Measurements from ENCODE around the gene PLEKHF1. TPM values are rescaled to one million over a fixed set of nuclear protein-coding genes. Genes with fewer than 3 reads are reported as not detected.
"Not testable (repeated sequence)": the region's sequence is repeated elsewhere in the genome, so short reads cannot be mapped to it uniquely, and the experiment has no call there.

PLEKHF1 gene
- total RNA-seq, 6 experiments from 2014 or later = 1.4 to 2.8 (median 2.6) TPM

- no peaks in the 10 kb centered on the region for H3K9me3 Mint-ChIP-seq
- H3K4me3 Mint-ChIP-seq = peak overlapping the region; percentile 91
- no peak for TF ChIP-seq CTCF (IDR thresholded peaks at IDR 0.05)
- H3K27me3 Mint-ChIP-seq (ENCODE audit: insufficient read depth) = 0 out of 2 replicates have a peak, but pooled peaks cover 2% of the 10 kb centered on the region
- H3K4me1 Mint-ChIP-seq (ENCODE audit: low read depth) = peaks cover 51% of the 10 kb centered on the region
- peak; percentile 41 for DNase-seq
- 0 out of 2 replicates have a peak, but pooled peaks cover 5% of the 10 kb centered on the region for H3K36me3 Mint-ChIP-seq (ENCODE audit: low read depth)
- H3K27ac Mint-ChIP-seq = peak overlapping the region; percentile 89
Observed at GRCh38 chr19:29666578-29667386, 1.5 kb downstream of the PLEKHF1 start.

- Mint-ChIP-seq H3K27ac (peak overlapping the region; percentile 89), H3K4me3 (peak overlapping the region; percentile 91; the same call in 1 of the 2 replicates), H3K27me3 (ENCODE audit: insufficient read depth) (0 out of 2 replicates have a peak, but pooled peaks cover 2% of the 10 kb centered on the region), H3K9me3 (no peaks in the 10 kb centered on the region), H3K4me1 (ENCODE audit: low read depth) (peaks cover 46% of the 10 kb centered on the region), H3K36me3 (ENCODE audit: low read depth) (0 out of 2 replicates have a peak, but pooled peaks cover 5% of the 10 kb centered on the region)
- no peak for TF ChIP-seq CTCF (IDR thresholded peaks at IDR 0.05)
- DNase-seq = no peak
Observed at GRCh38 chr19:29667387-29667783, 2.1 kb downstream of the PLEKHF1 start.

GRCh38 chr19:29667901-29668341 lies 2.7 kb downstream of the PLEKHF1 start:
- DNase-seq = no peak
- TF ChIP-seq CTCF (IDR thresholded peaks at IDR 0.05) = no peak
- peaks cover 41% of the 10 kb centered on the region for H3K4me1 Mint-ChIP-seq (ENCODE audit: low read depth)
- H3K4me3 Mint-ChIP-seq = no peak overlapping the region
- no peak overlapping the region for H3K27ac Mint-ChIP-seq
- no peaks in the 10 kb centered on the region for H3K9me3 Mint-ChIP-seq
- H3K27me3 Mint-ChIP-seq (ENCODE audit: insufficient read depth) = 0 out of 2 replicates have a peak, but pooled peaks cover 2% of the 10 kb centered on the region
- 0 out of 2 replicates have a peak, but pooled peaks cover 5% of the 10 kb centered on the region for H3K36me3 Mint-ChIP-seq (ENCODE audit: low read depth)

GRCh38 chr19:29668746-29669609 lies 3.7 kb downstream of the PLEKHF1 start:
- H3K9me3 Mint-ChIP-seq = no peaks in the 10 kb centered on the region
- H3K4me1 Mint-ChIP-seq (ENCODE audit: low read depth) = peaks cover 33% of the 10 kb centered on the region
- peak; percentile 66 for TF ChIP-seq CTCF (IDR thresholded peaks at IDR 0.05)
- 0 out of 2 replicates have a peak, but pooled peaks cover 2% of the 10 kb centered on the region for H3K27me3 Mint-ChIP-seq (ENCODE audit: insufficient read depth)
- no peak overlapping the region for H3K4me3 Mint-ChIP-seq
- H3K27ac Mint-ChIP-seq = no peak overlapping the region
- 0 out of 2 replicates have a peak, but pooled peaks cover 5% of the 10 kb centered on the region for H3K36me3 Mint-ChIP-seq (ENCODE audit: low read depth)
- no peak for DNase-seq

- no peak overlapping the region for H3K4me3 Mint-ChIP-seq
Observed at GRCh38 chr19:29670255-29670654, 5.0 kb downstream of the PLEKHF1 start.

GRCh38 chr19:29671026-29671392 lies 5.7 kb downstream of the PLEKHF1 start:
- H3K9me3 Mint-ChIP-seq; H3K27ac Mint-ChIP-seq; H3K4me3 Mint-ChIP-seq; H3K36me3 Mint-ChIP-seq (ENCODE audit: low read depth); DNase-seq; H3K27me3 Mint-ChIP-seq (ENCODE audit: insufficient read depth): not testable (repeated sequence)
- H3K4me1 Mint-ChIP-seq (ENCODE audit: low read depth) = peaks cover 23% of the 10 kb centered on the region

More at GRCh38 chr19:29670255-29670654, 5.0 kb downstream of the PLEKHF1 start:
- Mint-ChIP-seq H3K36me3 (ENCODE audit: low read depth) (0 out of 2 replicates have a peak, but pooled peaks cover 5% of the 10 kb centered on the region), H3K9me3 (no peaks in the 10 kb centered on the region), H3K27ac (no peak overlapping the region), H3K27me3 (ENCODE audit: insufficient read depth) (0 out of 2 replicates have a peak, but pooled peaks cover 2% of the 10 kb centered on the region), H3K4me1 (ENCODE audit: low read depth) (peaks cover 25% of the 10 kb centered on the region)
- no peak for TF ChIP-seq CTCF (IDR thresholded peaks at IDR 0.05)
- no peak for DNase-seq
